Posterior cingulate gyrus (tissue), 11 donors: ENCODE data around the gene TTC21A.

Experiments
- DNase-seq, 10 donors: peaks; one replicate each; pipeline versions ENCODE4 v3.0.0 to v3.0.0-alpha.2; 2020 to 2021; ENCODE audit warnings: mixed read lengths in 3 of 10
- intact Hi-C: fragments of 100-400 bp; cut with DNase I; formaldehyde crosslinking; loops from one replicate; pipeline ENCODE4 v1.15.1; 2023

TTC21A gene

DNA sequence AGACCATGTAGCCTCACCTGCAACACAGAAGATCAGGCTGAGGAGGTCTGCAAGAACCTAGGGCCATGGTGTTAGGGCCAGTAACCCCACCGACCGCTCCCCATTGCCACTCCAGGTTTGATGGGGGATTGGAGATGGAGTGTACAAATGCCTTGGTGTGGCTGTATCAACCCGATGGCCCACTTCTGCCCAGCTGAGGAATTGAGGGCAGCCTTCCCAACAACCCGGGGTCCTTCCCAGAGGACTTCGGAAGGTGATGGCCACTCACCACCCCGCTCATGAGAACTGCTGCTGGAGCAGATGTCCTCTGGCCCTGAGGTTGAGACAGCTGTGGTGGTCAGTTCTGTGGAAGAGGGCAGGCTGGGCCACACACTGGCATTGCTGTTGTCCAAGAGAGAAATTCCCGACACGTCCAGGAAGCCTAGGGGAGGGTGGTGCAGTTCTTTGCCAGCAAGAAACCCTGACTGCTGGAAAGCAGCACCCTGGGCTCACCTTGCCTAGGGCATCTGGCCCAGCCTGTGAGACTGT lies 8.9 kb upstream of the TTC21A start:
- intact Hi-C loops = no loop called here
- DNase-seq = no peak

GRCh38 chr3:39099242-39099641 lies 8.2 kb upstream of the TTC21A start:
- intact Hi-C loops = no loop called here
- DNase-seq = no peak

- no peak for DNase-seq
- intact Hi-C loops = loop anchor here (10.0 kb wide), 1 partner anchor 85 kb away; no protein-coding TSS in a partner anchor
Observed at GRCh38 chr3:39099738-39100499, 7.6 kb upstream of the TTC21A start.

GRCh38 chr3:39100500-39100886 lies 7.0 kb upstream of the TTC21A start:
- no peak for DNase-seq
- intact Hi-C loops = loop anchor here (10.0 kb wide), 1 partner anchor 84 kb away; no protein-coding TSS in a partner anchor

- intact Hi-C loops = loop anchor here (10.0 kb wide), 1 partner anchor 84 kb away; no protein-coding TSS in a partner anchor
- DNase-seq = peak in 1 of 10 donors; percentile 25
Observed at GRCh38 chr3:39101022-39101689, 6.3 kb upstream of the TTC21A start.

DNA sequence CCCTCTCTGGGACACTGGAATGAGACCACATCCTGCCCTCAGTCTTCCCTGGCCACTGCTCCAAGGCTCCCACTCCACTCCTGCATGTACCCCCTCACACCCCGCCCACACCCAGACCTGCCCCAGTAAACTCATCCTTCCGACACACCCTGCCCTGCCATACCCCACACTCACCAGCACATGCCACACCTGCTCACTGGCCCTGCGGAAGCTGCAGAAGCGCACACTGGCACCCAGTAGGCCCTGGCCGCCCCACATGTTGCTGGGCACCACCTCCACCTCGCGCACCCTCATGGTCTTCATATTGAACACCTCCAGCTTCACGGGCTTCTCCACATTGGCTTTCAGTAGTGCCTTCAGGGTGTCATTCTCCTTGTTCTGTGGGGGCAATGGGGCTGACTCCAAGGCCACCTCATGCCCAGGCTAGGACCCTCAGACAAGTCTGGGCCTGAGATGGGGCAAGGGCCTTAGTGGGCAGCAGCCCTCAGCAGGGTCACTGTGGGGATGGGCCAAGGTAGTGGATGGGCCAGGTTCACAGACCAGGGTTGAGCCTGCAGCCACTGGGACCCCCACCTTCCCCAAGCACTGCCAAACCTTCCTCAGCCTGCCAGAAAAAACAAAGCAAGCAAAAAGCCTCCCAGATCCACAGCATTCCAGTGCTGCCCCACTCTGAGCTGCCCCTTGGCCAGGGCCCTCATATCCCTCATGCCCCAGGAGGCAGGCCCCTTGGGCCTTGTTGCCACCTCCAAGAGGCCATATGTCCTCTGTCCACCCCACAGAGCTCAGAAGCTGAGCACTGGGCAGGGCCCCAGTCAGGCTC lies 4.8 kb upstream of the TTC21A start:
- no peak for DNase-seq
- intact Hi-C loops = loop anchor here (10.0 kb wide), 1 partner anchor 82 kb away; no protein-coding TSS in a partner anchor

GRCh38 chr3:39103324-39103693 lies 4.2 kb upstream of the TTC21A start:
- no peak for DNase-seq
- intact Hi-C loops = loop anchor here (10.0 kb wide), 1 partner anchor 81 kb away; no protein-coding TSS in a partner anchor

- no peak for DNase-seq
- intact Hi-C loops = loop anchor here (10.0 kb wide), 1 partner anchor 81 kb away; no protein-coding TSS in a partner anchor
Observed at GRCh38 chr3:39103791-39104552, 3.5 kb upstream of the TTC21A start.

- intact Hi-C loops = loop anchor here (5.0 to 10.0 kb wide), 4 partner anchors 37 to 187 kb away; partner anchors contain the start of genes SCN11A and WDR48
- no peak for DNase-seq
Observed at GRCh38 chr3:39104961-39105686, 2.4 kb upstream of the TTC21A start.

DNA sequence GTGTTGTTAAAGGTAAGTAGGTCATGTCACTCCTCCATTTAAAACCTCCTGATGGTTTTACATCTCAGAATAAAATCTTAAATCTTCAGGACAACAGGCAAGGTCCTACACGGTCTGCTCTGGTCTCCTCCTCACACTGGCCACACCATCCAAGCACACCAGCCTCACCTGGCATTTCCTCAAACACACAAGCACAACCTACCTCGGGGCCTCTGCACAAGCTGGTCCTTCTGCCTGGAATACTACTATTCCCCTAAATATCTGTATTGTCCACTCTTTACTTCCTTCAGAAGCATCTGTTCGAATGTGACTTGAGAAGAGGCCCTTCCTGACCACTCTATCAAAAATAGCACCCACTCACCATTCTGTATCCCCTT lies 1.8 kb upstream of the TTC21A start:
- no peak for DNase-seq
- intact Hi-C loops = loop anchor here (2.0 to 10.0 kb wide), 5 partner anchors 37 to 277 kb away; partner anchors contain the start of genes SCN11A, SLC25A38 and WDR48

DNA sequence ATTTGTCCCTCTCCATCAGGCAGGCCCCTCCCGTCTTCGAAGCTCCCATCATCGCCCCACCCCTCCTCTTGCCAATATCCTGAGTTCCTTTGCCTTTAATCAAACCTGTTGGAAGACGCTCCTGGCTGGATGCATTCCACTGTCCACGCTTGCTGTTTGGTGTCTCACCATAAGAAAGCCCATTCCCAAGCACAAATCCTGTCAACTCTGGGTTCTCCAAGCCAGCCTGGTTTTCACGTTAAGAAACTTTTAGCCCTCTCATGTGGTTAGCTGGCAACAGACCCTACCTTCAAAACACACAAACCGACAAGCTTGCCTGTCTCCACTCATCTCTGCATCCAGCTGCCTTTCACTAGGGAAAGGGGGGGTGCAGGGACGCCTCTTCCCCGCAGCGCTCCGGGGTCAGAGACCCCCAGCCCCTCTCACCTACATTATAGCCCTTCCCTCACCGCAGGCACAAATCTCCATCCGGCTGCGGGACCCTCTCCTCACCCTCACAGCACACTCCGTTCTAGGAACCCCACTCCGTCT lies 1.1 kb upstream of the TTC21A start:
- no peak for DNase-seq

DNA sequence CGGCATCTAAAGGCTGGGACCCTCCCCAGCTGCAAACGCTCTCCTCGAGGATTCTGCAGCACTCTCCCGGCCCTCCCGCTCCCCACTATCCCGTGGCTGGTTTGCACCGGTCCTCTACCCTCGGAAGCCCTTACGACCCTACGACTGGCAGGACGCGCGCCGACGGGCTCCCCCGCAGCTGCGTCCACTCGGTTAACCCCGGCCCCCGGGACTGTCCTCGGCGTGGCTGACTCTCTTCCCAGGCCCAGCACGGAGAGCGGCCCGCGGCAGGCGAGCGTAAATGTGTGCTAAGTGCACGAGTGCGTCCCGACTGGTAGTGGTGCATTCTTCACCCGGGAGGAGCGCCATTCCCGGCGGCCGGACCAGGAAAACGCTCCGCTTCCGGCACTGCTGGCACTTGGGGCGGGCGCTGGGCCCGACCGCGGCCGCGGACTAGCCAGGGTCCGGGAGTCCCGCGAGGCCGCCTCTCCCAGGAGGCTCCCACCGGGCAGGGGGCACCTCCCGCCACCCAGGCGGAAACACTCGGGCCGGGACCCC lies 561 bp upstream of the TTC21A start:
- intact Hi-C loops = loop anchor here (2.0 to 10.0 kb wide), 5 partner anchors 35 to 276 kb away; partner anchors contain the start of genes SCN11A, SLC25A38 and WDR48
- DNase-seq = peak in 8 of 10 donors; percentile 35 to 90 (median 50)

More for the DNA sequence above, 1.1 kb upstream of the TTC21A start:
- intact Hi-C loops = loop anchor here (2.0 to 10.0 kb wide), 5 partner anchors 36 to 276 kb away; partner anchors contain the start of genes SCN11A, SLC25A38 and WDR48

DNA sequence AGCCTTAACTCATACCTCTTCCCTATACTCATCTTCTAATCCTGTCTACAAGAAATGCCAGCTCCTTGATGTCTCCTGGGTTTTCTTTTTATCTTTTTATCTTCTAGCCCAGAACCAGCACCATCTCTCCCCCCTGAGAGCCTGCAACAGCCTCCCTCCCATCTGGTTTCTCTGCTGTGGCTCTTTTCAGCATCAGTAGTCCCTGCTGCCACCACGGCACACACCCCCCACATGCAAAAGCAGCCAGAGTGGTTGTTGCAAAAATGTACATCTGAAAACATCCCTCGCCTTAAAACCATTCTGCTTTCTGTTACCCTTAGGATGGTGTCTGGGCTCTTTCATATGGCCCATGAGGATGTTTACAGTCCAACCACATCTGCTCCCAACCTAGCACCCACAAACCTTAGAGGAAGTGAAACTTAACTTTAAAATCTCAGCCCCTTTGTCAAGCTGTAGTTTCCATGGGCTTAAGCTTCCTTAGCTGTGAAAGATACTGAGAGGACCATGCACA lies 775 bp downstream of the TTC21A start:
- peak in 2 of 10 donors; percentile 56 to 85 for DNase-seq
- intact Hi-C loops = loop anchor here (5.0 to 10.0 kb wide), 4 partner anchors 34 to 184 kb away; partner anchors contain the start of genes SCN11A and WDR48

GRCh38 chr3:39109086-39109485 lies 1.6 kb downstream of the TTC21A start:
- intact Hi-C loops = loop anchor here (5.0 to 10.0 kb wide), 4 partner anchors 33 to 183 kb away; partner anchors contain the start of genes SCN11A and WDR48
- DNase-seq = peak in 1 of 10 donors; percentile 30

- intact Hi-C loops = no loop called here
Observed at GRCh38 chr3:39110041-39110639, 2.7 kb downstream of the TTC21A start.

DNA sequence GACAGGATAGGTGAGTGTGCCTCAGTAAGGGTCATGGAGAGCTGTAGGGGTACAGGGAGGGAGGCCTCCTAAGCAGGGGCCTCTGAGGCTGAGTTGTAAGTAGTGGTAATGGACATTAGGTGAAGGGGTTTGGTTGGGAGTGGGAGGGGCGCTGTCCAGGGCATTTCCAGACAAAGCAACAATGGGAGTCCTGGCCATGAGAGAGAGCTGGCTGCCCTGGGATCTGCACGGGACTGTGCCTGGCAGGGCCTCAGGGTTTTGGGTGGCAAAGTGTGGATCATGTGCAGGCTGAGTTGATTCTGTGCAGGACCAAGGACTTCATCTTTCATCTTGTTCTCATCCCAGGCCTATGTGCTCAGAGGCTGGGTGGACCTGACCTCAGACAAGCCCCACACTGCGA lies 4.6 kb downstream of the TTC21A start:
- DNase-seq = peak in 1 of 10 donors; percentile 73
- intact Hi-C loops = no loop called here

More at GRCh38 chr3:39110041-39110639, 2.7 kb downstream of the TTC21A start:
- DNase-seq = peak in 1 of 10 donors; percentile 51

DNA sequence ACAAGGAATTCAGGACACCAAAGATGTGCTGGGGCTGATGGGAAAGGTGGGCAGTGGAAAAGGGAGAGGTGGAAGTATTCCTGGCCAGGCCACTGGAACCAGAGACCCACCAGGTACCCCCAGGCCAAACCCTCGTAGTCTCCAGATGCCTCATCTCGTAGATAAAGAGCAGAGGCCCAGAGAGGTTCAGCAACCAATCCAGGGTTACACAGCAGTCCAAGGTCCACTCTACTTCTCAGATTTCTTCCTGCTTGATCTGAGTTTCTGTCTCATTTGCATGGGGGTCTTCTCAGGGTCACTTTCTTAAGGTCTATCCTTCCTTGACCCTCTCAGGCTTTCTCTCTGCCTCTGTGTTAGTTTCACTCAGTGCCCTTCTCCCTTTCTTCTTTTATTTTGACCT lies 5.1 kb downstream of the TTC21A start:
- intact Hi-C loops = no loop called here
- no peak for DNase-seq
